Keratinocyte (primary cell): ENCODE data around the gene NOTCH1. TPM values are rescaled to one million over a fixed set of nuclear protein-coding genes. Genes with fewer than 3 reads are reported as not detected.

Experiments
- DNase-seq: peaks from one replicate; pipeline ENCODE4 v3.0.0-alpha.2; 2011; ENCODE audit warnings: low read depth, missing footprints, low spot score
- FAIRE-seq: peaks from 2 replicates; lab custom pipeline; 2011; peaks lifted over from hg19 to GRCh38; lab: Jason Lieb, UNC
- H2AFZ ChIP-seq: 2 replicates; pipeline ENCODE4 v1.6.0; 2012; ENCODE audit warnings: low read length, control low read depth, inconsistent platforms; ENCODE audit not compliant: control insufficient read depth
- H3K27ac ChIP-seq: 2 replicates; pipeline ENCODE4 v1.5.1; 2011; ENCODE audit warnings: low read length; ENCODE audit not compliant: control insufficient read depth, insufficient read depth
- H3K27me3 ChIP-seq: 3 replicates; pipeline ENCODE4 v1.6.0; 2011; ENCODE audit warnings: low read length; ENCODE audit not compliant: control insufficient read depth, insufficient read depth; ENCODE audit errors: extremely low read depth
- H3K36me3 ChIP-seq, 2 experiments: 2 replicates in 1 of 2; 3 replicates in 1 of 2; pipeline ENCODE4 v1.5.1; 2011; ENCODE audit warnings: low read length in 2 of 2, mild to moderate bottlenecking in 1 of 2; ENCODE audit not compliant: control insufficient read depth in 2 of 2, insufficient read depth in 2 of 2; ENCODE audit errors: extremely low read depth in 1 of 2
- H3K4me1 ChIP-seq: 3 replicates; pipeline ENCODE4 v1.5.1; 2011; ENCODE audit warnings: low read length; ENCODE audit not compliant: control insufficient read depth, insufficient read depth; ENCODE audit errors: extremely low read depth
- H3K4me2 ChIP-seq: 3 replicates; pipeline ENCODE4 v1.6.0; 2011; ENCODE audit warnings: low read depth, low read length; ENCODE audit not compliant: control insufficient read depth, insufficient read depth; ENCODE audit errors: extremely low read depth
- H3K4me3 ChIP-seq, 3 experiments: fragments of 200-600 bp in 1 of 3; sonication (generic) in 1 of 3; 2 replicates in 2 of 3; 3 replicates in 1 of 3; pipeline ENCODE4 v1.5.1; 2011 to 2016; ENCODE audit warnings: low read length in 3 of 3, mild to moderate bottlenecking in 3 of 3, control low read depth in 2 of 3, inconsistent platforms in 1 of 3, low read depth in 1 of 3, mixed read lengths in 1 of 3, mixed run types in 1 of 3, moderate library complexity in 1 of 3; ENCODE audit not compliant: control insufficient read depth in 2 of 3, insufficient read depth in 2 of 3; ENCODE audit errors: extremely low read depth in 1 of 3
- H3K79me2 ChIP-seq: 2 replicates; pipeline ENCODE4 v1.6.0; 2012; ENCODE audit warnings: low read length; ENCODE audit not compliant: control insufficient read depth, insufficient read depth
- H3K9ac ChIP-seq: 3 replicates; pipeline ENCODE4 v1.6.0; 2011; ENCODE audit warnings: low read length; ENCODE audit not compliant: control insufficient read depth, insufficient read depth; ENCODE audit errors: extremely low read depth
- H3K9me1 ChIP-seq: 3 replicates; pipeline ENCODE4 v1.6.0; 2011; ENCODE audit warnings: low read length; ENCODE audit not compliant: control insufficient read depth, insufficient read depth; ENCODE audit errors: extremely low read depth
- H3K9me3 ChIP-seq: 2 replicates; pipeline ENCODE4 v1.5.1; 2012; ENCODE audit warnings: low read depth, low read length; ENCODE audit not compliant: control insufficient read depth
- H4K20me1 ChIP-seq: 3 replicates; pipeline ENCODE4 v1.6.0; 2011; ENCODE audit warnings: low read length; ENCODE audit not compliant: control insufficient read depth, insufficient read depth; ENCODE audit errors: extremely low read depth
- EZH2 ChIP-seq: IDR thresholded peaks from one replicate; pipeline ENCODE4 v1.6.1; 2012; ENCODE audit warnings: inconsistent platforms, mild to moderate bottlenecking, low read length, moderate library complexity
- dilution Hi-C: fragments of 300-500 bp; cut with MboI; formaldehyde crosslinking; loops from one replicate; pipeline ENCODE4 v1.7.0; 2020; ENCODE audit warnings: low sequenced_read_pairs; ENCODE audit not compliant: extremely low pct_ligation_motif_present
- polyA plus RNA-seq, 5 experiments: library from polyadenylated mRNA; depleted of rRNA in 3 of 5; stranded (reverse) in 3 of 5; stranded (forward) in 1 of 5; unstranded in 1 of 5; fragments of >200 nt; gene quantifications; 1 replicate in 1 of 5; 2 replicates in 3 of 5; 3 replicates in 1 of 5; pipeline versions ENCODE4 v1.2.1 to v1.2.3, GENCODE V29; 2011 to 2012; ENCODE audit warnings: missing spikeins in 2 of 5, low read depth in 1 of 5, low replicate concordance in 1 of 5
- TF ChIP-seq, protein P1 (sequence below), 3 experiments: IDR thresholded peaks in 1 of 3; conservative IDR thresholded peaks in 1 of 3; optimal IDR thresholded peaks in 1 of 3; 2 replicates in 2 of 3; 3 replicates in 1 of 3; pipeline versions ENCODE3 to v1.5.1; 2011; ENCODE audit warnings: low read length in 3 of 3, mild to moderate bottlenecking in 3 of 3, moderate library complexity in 2 of 3, control low read depth in 1 of 3, inconsistent platforms in 1 of 3; ENCODE audit not compliant: insufficient read depth in 2 of 3; ENCODE audit errors: extremely low read depth in 1 of 3

Gene NOTCH1
- polyA plus RNA-seq, 1 donor (not counting 4 experiments of a cell fraction or from before 2014, with no cell fraction given) = 6.1 TPM

DNA sequence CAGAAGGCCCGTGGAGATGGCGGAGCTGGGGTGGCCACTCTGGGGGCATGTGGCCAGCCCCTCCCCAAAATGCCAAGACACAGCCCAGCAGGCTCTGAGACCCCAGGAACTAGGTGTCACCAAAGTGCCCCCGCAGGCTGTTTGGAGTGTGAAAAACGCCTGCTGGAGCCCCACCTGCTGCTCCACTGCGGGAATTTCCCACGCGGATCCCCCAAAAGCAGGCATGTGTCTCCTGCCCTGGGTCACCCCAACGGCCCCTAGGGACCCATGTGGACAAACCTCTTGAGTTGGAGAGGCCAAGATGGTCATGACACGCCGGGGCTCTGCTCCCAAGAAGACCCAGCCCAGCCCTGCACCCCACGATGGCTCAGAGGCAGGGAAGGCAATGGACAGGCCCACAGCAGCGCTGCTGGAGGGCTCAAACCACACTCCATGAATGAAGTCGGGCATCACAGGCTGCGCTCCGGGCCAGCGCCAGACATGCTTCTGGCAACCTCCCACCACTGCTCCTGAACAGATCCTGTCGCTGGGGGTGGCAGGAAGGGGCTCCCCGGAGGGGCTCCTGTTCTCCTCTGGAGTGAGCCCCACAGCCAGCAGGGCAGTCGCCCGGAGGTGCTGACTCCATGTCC, 15.3 kb downstream of the NOTCH1 start:
- peaks cover 7 to 23% of the 10 kb centered on the region in 2 experiments for H3K36me3 ChIP-seq
- peaks cover 58% of the 10 kb centered on the region for H4K20me1 ChIP-seq
- dilution Hi-C loops = no loop called here
- no peaks in the 10 kb centered on the region for H3K9me3 ChIP-seq
- no peak overlapping the region for H2AFZ ChIP-seq
- TF ChIP-seq EZH2 = no peak
- TF ChIP-seq, protein P1, sequence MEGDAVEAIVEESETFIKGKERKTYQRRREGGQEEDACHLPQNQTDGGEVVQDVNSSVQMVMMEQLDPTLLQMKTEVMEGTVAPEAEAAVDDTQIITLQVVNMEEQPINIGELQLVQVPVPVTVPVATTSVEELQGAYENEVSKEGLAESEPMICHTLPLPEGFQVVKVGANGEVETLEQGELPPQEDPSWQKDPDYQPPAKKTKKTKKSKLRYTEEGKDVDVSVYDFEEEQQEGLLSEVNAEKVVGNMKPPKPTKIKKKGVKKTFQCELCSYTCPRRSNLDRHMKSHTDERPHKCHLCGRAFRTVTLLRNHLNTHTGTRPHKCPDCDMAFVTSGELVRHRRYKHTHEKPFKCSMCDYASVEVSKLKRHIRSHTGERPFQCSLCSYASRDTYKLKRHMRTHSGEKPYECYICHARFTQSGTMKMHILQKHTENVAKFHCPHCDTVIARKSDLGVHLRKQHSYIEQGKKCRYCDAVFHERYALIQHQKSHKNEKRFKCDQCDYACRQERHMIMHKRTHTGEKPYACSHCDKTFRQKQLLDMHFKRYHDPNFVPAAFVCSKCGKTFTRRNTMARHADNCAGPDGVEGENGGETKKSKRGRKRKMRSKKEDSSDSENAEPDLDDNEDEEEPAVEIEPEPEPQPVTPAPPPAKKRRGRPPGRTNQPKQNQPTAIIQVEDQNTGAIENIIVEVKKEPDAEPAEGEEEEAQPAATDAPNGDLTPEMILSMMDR (optimal IDR thresholded peaks at IDR 0.05 in 1 of 3, IDR thresholded peaks at IDR 0.05 in 1 of 3, conservative IDR thresholded peaks at IDR 0.05 in 1 of 3; ENCODE audit: extremely low read depth in 1 of 3, insufficient read depth in 2 of 3, low read length in 3 of 3) = no peak
- H3K4me3 ChIP-seq = no peak overlapping the region
- peaks cover 21% of the 10 kb centered on the region for H3K4me1 ChIP-seq
- H3K9me1 ChIP-seq = peaks cover 4% of the 10 kb centered on the region
- H3K79me2 ChIP-seq = peaks cover 96% of the 10 kb centered on the region
- no peaks in the 10 kb centered on the region for H3K27me3 ChIP-seq
- H3K4me2 ChIP-seq = no peak overlapping the region
- no peak for FAIRE-seq
- no peak overlapping the region for H3K9ac ChIP-seq
- no peak overlapping the region for H3K27ac ChIP-seq
- DNase-seq = no peak

DNA sequence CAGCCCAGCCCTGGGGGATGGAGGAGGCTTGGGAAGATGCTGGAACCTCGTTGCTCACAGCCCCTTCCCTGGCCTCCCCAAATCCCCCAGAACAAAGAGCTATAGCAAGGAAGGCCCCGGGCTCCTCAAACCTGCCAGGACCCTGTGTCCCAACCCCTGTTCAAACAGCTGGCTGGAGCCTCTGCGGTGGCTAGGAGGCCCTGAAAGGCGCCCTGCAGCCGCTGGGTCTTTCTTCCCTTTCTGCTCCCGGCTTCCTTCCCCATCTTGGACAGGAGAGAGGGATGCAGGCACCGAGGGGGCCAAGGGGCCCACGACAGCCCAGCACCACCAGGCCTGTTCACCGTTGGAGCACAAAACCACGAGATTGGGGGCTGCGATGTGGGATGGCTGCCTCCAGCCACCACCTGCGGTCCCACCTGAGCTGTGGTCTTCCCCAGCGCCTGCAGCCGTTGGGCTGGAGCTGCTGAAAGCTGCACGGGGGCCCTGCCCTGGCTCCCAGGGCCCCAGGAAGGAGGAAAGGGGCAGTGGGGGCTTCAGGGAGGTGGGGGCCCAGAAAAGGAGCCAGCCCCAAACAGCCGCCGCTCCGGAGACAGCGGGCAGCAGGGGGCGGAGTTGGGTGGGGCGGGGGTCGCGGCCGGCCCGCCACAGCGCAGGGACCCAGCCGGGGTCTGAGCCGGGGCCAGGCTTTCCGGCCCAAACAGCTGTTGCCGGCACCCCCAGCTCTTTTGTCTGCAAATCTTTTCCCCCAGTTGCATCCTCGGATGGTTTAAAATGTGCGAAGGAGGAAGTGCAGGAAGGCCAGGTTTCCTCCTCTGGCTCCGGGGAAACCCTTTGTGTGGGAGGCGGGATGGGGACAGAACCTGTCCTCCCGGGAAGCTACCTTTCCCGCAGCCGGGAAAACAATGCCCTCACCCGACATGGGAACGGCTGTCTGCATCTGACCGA, 16.1 kb downstream of the NOTCH1 start:
- Histone ChIP-seq H2AFZ (no peak overlapping the region), H3K9ac (no peak overlapping the region), H4K20me1 (peaks cover 63% of the 10 kb centered on the region), H3K4me1 (peaks cover 21% of the 10 kb centered on the region), H3K79me2 (peaks cover 99% of the 10 kb centered on the region), H3K9me1 (peaks cover 4% of the 10 kb centered on the region), H3K27me3 (no peaks in the 10 kb centered on the region), H3K27ac (no peak overlapping the region), H3K4me2 (no peak overlapping the region), H3K36me3 (peaks cover 12 to 25% of the 10 kb centered on the region in 2 experiments), H3K9me3 (no peaks in the 10 kb centered on the region), H3K4me3 (no peak overlapping the region)
- no peak for DNase-seq
- dilution Hi-C loops = no loop called here
- TF ChIP-seq, protein P1 (optimal IDR thresholded peaks at IDR 0.05 in 1 of 3, IDR thresholded peaks at IDR 0.05 in 1 of 3, conservative IDR thresholded peaks at IDR 0.05 in 1 of 3; ENCODE audit: extremely low read depth in 1 of 3, insufficient read depth in 2 of 3, low read length in 3 of 3) = no peak
- TF ChIP-seq EZH2 = no peak
- FAIRE-seq = no peak
